Epithelial cell of prostate (primary cell): Measurements from ENCODE around the gene EPHX1.
"Not testable (repeated sequence)": the region's sequence is repeated elsewhere in the genome, so short reads cannot be mapped to it uniquely, and the experiment has no call there.

Experiments used
- DNase-seq: peaks from one replicate; pipeline ENCODE4 v3.0.0-alpha.2; 2011; ENCODE audit warnings: low read depth, low spot score
- H3K27ac ChIP-seq: fragments of 450-650 bp; 2 replicates; pipeline ENCODE4 v1.5.1; 2017; ENCODE audit warnings: mild to moderate bottlenecking

Gene EPHX1

DNA sequence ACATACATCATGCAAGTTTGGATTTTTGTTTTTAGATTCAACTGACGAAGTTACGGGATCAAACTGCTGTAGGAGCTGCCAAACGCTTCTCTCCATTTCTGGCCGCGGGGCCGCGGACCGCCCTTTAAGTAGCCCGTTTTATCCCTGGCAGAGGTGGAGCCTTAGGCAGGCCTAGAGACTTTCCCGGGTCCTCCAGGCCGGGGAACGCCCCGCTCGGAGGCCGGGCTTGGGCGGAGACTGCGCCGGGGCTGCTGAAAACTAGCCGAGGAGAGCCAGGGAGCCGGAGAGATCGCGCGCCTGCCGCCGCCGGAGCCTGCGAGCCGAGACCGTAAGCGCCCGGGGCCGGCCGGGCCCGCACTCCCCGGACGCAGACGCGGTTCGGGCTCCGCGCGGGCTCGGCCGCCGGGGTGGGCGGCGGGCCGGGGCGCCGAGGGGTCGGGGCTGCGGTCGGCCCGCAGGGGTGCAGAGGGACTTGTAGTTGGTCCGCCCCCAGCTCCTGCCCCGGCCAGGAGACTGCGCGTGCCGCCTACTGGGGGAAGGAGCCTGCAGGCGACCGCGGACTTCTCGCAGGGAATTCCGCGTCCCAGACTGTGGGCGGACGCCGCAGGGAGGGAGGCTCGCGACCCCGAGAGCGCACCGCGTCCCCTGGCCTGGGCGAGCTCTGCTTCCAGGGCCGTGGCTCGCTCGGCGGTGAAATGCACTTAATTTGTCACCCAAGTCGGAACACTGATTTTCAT, at the start of gene EPHX1:
TSS of gene EPHX1 (plus strand) at position 283 of the 737 bp plus-strand sequence. CDS start 18,606 bp downstream, outside the sequence.
- DNase-seq = no peak
- H3K27ac ChIP-seq = peak within 1 kb of the TSS; percentile 16

DNA sequence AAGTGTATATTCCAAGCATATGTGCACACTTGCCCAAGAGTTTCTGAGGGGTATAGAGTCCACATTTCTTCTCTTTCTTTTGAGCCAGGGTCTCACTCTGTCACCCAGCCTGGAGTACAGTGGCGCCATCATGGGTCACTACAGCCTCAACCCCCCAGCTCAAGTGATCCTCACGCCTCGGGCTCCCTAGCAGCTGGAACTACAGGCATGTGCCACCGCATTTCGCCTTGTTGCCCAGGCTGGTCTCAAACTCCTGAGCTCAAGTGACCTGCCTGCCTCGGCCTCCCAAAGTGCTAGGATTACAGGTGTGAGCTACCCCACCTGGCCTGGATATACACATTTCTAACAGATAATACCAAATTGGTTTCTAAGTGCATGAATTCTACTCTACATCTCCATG, 49.4 kb upstream of the EPHX1 start:
- no peak for DNase-seq
- no peak overlapping the region for H3K27ac ChIP-seq

DNA sequence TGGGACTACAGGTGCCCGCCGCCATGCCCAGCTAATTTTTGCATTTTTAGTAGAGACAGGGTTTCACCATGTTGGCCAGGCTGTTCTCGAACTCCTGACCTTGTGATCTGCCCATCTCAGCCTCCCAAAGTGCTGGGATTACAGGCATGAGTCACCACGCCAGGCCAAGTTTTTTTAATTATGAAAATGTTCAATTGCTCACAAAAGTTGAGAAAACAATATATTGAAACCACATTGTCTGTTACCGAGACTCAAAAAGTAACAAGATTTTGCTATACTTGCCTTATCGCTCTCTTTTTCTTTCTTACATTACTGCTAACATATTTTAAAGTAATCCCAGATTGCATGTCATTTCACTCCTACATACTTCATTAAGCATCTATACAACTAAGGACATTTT, 48.5 kb upstream of the EPHX1 start:
- H3K27ac ChIP-seq, DNase-seq: not testable (repeated sequence)

DNA sequence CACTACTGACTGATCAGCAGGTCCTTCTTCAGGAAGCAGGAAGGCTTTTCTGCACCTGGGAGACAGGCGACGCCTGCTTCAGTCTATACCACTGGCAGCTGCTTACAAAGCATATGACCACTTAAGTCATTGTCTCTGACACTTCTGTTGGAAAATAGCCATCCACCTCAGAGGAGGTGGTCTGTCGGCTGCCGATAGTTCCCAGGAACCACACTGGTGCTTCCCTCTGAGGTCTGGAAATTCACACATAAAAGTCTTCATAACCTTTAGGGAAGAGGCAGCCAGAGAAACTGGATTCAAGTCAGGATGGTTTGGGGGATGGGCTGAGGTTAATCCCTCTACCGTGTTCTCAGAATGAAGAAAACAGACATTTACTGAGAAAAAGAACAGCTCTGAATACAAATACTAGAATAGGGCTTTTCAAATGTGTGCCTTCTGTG, 47.9 kb upstream of the EPHX1 start:
- DNase-seq = no peak
- H3K27ac ChIP-seq = no peak overlapping the region

DNA sequence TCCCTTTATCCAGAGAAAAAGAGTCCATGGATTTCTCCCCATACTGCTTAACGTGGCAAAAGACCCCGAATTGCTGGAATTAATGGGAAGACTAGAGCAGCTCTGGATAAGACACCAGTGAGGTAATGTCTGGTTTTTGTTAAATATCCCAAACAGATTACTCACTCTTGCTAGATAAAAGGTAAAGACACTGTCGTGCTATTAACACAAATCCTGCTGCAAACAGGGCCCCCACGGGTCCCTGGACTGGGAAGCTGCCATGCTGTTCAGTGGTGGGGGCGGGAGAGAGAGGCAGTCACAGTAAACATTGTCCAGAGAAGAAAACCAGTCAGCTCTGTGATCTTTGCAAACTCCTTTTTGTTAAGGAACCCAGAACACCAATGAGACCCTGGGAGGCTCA, 47.5 kb upstream of the EPHX1 start:
- no peak overlapping the region for H3K27ac ChIP-seq
- DNase-seq = no peak

DNA sequence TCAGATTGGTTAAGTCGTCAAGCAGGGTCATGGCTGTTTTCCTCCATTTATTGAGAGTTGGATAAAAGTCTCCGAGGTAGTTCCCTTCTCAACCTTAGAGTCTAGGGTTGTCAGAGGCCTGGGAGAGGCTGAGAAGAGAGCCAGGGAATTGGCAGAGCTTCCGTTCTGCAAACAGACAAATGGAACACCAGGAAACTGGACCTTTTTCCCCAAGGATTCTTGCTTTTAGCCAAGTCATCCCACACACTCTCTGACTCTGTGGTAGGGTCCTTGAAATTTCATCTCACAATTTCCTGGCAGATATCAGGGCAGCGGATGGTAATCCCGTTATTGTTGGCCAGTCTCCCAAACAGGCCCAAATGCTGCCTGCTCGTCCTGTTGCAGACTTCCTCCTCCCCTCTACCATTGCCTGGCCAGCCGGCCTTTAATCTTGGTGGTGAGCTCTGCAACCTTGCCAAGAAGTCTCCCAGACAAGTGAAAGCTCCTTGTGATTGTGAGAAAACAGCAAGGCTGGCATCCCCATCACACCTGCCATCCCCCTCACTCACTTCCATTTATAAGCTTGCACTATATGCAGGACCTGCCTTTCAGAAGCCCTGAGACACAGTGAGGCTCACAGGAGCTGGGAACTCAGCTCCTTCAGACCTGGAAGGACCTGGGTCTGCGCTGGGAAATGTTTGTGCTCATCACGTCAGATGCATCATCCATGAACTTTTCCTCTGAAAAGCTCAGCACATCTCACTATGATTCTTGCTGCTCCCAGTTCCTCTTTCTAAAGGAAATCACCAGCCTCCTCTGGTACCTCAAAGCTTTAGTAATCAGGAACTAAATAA, 46.0 kb upstream of the EPHX1 start:
- no peak overlapping the region for H3K27ac ChIP-seq
- no peak for DNase-seq

DNA sequence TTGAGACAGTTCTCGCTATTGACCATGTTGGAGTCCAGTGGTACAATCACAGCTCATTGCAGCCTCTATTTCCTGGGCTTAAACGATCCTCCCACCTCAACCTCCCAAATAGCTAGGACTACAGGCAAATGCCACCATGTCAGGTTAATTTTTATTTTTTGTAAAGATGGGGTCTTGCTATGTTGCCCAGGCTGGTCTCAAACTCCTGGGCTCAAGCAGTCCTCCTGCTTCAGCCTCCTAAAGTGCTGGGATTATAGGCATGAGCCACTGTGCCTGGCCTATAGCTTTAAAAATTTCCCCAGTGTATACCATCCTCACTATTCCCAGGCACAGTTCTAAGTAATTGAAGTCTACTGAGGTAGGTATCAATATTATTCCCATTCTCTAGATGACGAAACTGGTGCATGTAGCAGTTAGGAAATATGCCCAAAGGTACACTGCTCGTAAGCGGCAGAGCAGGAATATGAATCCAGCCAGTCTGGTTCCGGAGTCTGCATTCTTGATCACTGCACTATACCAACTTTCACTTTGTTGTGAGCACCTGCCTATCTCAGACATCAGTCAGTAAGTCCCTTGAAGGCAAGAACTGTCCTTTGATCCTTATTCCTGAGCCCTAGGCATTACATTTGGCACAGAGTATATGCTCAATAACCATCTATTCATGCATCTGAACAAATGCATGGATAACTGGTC, 43.8 kb upstream of the EPHX1 start:
- H3K27ac ChIP-seq = no peak overlapping the region
- DNase-seq = no peak

DNA sequence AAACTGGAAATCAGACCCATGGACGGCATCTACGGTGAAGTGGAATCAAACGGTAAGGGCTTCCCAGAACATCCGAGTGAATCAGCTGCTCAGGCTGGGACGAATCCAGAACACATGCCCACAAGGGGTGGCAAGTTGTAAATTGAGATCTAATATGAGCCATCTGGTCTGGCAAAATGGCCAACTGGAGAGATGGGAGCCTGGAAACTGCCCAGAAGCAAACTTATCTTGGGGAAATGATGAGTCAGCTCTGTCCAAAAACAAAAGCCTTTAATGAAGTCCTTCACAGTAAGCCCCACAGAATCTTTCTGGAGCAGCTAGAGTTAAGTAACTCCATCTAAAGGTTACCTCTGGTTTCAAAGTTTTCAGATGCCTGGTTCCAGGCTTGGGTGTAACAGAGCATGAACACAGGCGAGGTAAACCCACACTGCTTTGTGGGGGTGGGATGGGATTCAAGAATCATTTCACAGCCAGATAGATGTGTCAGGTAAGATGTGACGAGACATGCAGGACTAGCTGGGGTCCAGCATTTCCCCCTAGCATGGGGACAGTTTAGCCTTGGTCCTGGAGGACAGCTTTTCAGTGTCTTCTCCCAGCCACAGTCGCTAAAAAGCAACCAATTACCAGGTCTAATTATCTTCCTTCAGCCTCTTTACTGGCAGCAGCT, 42.8 kb upstream of the EPHX1 start:
- DNase-seq = no peak

DNA sequence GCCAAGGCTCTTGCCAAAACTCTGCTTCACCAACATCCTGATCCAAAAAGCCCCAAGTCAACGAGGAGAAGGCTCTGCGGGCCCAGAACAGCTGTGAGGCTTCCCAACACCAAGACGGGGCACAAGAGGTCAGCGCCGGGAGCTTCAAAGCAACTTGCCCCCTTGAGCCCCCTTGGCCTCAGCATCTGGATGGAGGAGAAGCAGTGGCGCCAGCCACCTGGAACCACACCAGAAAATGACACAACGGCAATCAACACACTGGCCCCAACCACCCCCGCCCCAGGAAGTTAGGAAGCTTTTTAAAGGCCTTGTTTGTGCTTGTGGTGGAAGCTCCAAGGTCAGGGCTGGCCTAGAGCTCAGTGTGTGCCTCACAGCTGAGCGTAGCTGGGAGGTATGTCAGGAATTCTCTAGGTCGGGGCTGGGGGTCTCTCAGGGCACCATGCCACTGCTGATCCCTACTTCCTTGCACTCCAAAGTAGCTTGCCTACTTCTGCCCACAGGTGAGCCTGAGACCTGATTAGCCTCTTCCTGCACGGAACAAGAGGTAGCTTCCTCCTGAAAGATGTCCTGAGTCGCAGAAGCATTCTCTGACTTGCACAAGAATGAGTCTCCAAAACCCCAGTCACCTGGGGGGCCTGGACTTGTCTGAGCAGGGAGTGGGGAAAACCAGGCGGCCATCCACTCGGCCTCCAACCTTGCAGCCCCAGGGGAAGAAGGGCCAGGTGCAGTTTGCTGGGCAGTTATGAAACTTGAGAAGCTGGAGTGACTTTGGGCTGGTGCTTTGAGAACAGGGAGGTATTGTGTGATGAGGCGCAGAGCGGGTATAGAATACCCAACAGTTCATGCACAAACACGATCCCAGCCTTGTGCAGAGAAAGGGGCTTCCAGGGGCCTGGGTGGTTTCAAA, 42.0 kb upstream of the EPHX1 start:
- no peak for DNase-seq
- H3K27ac ChIP-seq = peak overlapping the region; percentile 41

More for the DNA sequence above, 42.8 kb upstream of the EPHX1 start:
- H3K27ac ChIP-seq = peak overlapping the region; percentile 41

DNA sequence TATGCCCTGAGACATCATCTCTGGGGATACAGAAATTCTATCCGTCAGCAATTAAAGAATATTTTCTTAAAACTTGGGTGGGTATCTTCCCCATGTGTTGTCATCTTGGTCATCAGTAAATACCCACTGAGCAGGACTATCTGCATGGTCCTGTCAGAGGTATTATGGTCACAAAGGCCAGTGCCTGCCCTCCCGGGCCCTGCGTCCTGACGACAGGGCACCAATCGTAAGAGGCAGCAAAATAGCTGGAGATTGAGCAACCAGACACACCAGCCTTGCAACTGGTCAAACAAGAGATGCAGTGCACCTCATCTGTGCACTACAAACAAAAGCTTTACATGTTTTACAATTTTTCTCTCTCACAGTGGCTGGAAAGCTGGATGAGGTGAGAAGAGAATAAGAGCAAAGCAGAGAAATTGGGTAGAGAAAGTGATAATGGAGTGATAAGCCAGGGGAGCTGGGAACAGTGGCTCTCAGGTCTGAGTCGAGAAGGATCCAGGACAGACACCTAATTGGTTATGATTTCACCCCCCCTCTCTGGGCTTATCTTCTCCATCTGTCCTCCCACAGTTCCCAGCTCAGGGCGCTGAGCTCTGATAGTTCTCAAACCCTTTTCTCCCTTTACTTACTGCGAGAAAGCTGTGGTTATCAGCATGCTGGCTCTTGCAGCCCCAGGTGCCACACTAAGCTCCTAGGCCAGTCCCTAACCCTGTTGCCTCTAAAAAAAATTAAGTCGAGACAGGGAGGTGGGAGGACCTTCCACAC, 41.1 kb upstream of the EPHX1 start:
- H3K27ac ChIP-seq = peak overlapping the region; percentile 41
- no peak for DNase-seq

DNA sequence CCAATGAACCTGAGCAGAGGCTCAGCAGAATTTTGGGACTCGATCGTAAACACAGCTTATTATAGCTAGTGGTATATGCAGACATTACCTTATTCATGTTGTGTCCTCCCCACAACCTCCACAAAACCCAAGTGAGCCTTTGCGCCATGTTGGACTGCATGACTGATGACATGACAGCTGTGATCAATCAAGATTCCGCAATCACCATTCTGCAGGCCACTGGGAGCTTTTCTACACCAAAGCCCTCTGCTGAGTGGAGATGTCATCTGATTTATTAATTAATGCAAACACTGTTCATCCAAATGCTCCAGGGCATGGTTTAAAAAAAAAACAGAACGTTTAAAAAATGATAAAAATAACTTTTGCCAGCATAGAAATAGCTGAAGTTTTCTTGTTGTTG, 40.2 kb upstream of the EPHX1 start:
- DNase-seq = no peak
- no peak overlapping the region for H3K27ac ChIP-seq

DNA sequence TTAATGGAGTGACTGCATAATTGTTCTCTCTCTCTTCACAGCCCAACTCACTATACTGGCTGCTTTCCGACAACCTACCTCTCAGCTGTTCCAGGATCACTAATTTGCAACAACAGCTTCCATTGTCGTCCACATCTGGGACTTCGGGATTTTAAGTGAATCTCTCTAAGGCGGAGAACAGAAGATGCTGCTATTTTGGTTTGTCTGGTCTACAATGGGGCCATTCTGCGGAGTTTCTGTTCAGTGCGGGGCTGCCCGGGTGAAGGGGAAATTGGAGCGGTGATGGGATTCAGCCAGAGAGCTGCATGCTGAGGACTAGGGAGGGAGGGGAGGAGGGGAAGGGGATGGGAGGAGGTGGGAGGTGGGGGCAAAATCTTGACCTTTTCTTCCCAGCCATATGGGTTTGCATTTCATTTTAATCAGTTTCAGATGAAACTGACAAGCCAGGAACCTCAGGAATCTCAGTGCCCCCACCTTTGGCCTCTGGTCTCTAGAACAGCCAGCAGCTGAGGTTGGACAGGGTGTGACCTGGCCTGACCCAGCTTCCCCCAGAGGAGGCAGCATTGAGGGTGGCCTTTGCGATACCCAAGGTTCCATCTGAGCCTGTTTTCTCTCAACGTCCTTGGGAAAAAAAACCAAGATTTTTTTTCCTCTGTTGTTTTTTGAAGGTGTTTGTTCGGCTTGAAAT, 39.2 kb upstream of the EPHX1 start:
- H3K27ac ChIP-seq = no peak overlapping the region
- DNase-seq = no peak

DNA sequence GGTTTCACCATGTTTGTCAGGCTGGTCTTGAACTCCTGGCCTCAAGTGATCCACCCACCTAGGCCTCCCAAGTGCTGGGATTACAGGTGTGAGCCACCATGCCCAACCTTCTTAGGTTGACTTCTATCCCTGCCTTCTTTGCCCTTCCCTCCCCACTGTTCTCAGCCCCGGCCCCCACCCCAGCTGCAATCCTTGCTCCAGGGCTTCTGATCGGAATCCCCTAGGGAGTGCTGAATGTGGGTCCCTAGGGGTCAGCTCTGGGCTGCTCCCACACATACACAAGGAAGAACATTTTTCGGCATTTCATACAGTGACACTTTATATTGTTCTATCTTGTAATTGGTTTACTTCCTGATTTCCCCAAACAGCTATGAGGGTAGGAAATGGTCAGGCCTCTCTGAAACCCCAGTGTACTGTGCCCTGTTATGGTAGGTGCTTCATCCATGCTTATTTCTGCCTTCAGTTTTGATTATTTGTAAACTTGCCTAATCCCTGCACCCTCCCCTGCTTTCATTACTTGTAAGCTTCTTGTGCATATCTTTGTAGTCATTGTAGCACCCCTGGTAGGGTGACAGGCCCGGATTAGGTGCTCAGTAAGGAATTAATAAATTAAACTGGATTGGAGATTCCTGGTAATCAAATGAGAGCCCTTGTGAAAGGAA, 38.1 kb upstream of the EPHX1 start:
- DNase-seq = no peak
- H3K27ac ChIP-seq = peak overlapping the region; percentile 47

DNA sequence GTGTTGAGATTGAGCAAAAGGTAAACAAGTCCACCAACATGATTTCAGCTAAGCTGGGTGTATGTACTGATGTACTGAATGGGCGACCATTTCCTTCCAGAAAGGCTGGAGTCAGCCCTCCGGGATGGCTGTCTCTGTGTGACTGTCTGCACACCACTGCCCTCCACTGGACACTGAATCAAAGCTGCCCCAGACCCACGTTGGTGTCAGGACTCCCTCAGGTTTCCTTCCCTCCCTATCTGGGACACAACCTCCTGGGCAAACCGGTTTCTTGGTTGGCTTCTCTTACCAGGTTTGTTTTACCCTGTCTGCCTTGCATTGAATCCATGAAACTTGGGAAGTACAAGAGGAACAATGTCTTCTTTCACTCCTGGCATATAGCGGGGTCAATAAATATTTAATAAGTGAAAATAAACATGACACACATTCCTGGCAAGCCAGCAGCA, 37.6 kb upstream of the EPHX1 start:
- peak; percentile 67 for DNase-seq
- H3K27ac ChIP-seq = peak overlapping the region; percentile 47

DNA sequence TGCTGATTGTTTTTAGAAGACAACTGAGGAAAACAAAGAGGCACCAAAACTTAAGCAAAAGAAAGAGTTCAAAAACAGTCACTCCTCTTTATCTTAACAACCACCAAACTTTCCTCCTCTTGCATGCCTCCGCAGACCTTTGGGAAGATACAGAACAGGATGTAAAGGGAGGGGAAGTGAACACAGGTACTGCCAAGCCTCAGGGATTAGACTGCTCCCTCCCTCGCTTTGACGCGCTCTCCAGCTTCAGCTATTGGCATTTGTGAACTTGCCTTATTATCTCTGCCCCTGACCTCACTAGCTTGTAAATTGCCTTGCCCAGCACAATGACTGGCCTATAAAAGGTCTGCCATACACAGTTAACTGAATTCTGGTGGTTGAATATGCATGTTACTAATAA, 37.1 kb upstream of the EPHX1 start:
- DNase-seq = no peak
- peak overlapping the region; percentile 47 for H3K27ac ChIP-seq

DNA sequence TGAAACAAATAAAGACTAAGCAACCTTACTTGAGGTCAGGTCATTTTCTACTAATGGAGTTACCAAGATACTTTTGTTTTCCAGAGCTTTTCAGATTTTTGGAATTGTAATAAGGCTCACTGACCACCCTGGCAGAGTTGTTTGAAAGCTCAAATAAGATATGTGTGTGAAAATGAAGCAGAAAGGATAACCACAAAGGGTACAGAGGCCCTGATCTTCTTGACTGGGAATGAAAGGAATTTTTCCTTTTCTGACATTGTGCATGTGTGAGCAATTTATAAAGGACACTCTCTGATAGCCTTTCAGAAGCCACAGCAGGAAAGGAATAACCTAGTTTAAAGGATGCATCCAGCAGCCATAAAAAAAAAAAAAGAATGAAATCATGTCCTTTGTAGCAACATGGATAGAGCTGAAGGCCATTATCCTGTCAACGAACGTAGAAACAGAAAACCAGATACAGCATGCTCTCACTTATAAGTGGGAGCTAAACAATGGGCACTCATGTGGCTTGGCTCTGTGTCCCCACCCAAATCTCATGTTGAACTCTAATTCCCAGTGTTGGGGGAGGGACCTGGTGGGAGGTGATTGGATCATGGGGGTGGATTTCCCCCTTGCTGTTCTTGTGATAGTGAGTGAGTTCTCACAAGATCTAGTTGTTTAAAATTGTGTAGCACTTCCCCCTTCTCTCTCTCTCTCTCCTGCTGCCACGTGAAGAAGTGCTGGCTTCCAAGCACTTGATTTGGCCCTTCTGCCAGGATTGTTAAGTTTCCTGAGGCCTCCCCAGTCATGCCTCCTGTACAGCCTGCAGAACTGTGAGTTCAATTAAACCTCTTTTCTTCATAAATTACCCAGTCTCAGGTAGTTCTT, 35.4 kb upstream of the EPHX1 start:
- no peak overlapping the region for H3K27ac ChIP-seq
- DNase-seq = no peak

DNA sequence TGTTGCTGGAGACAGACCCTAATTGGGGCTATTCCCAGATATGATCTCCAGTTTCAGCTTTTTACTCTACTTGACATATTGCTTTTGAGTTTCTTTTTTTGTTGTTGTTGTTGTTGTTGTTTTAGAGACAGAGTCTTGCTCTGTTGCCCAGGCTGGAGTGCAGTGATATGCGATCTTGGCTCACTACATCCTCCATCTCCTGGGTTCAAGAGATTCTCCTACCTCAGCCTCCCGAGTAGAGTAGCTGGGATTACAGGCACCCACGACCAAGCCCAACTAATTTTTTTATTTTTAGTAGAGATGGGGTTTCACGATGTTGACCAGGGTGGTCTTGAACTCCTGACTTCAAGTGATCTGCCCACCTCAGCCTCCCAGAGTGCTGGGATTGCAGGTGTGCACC, 33.6 kb upstream of the EPHX1 start:
- no peak overlapping the region for H3K27ac ChIP-seq
- DNase-seq = no peak
